HEK293 (cell line): ENCODE results near the gene PSMG1.

Experiments used
- CTCF ChIA-PET: fragments of 350-600 bp; formaldehyde crosslinking; extraction: SDS; loops from one replicate; lab custom pipeline; 2021; ENCODE audit warnings: antibody characterized with exemption; lab: Yijun Ruan, JAX
- POLR2A ChIA-PET: fragments of 300-600 bp; formaldehyde crosslinking; extraction: SDS; loops from one replicate; lab custom pipeline; 2020; ENCODE audit warnings: antibody characterized with exemption, inconsistent platforms; lab: Yijun Ruan, JAX
- H3K27ac ChIP-seq: fragments of 200-500 bp; sonication (Bioruptor generic); 2 replicates; pipeline ENCODE4 v1.5.1; 2014; ENCODE audit warnings: low read depth, low read length, control low read depth, inconsistent platforms; ENCODE audit errors: extremely low read depth
- H3K36me3 ChIP-seq, 2 experiments: fragments of 200-500 bp in 1 of 2; sonication (Bioruptor generic) in 1 of 2; 1 replicate in 1 of 2; 2 replicates in 1 of 2; pipeline ENCODE4 v1.5.1; 2014 to 2017; ENCODE audit warnings: inconsistent platforms in 2 of 2, low read length in 2 of 2; ENCODE audit not compliant: control insufficient read depth in 2 of 2, insufficient read depth in 1 of 2
- H3K4me1 ChIP-seq: fragments of 200-500 bp; sonication (Bioruptor generic); 2 replicates; pipeline ENCODE4 v1.5.1; 2014; ENCODE audit warnings: mild to moderate bottlenecking, low read length, inconsistent platforms; ENCODE audit not compliant: control insufficient read depth, insufficient read depth
- H3K4me3 ChIP-seq: 2 replicates; pipeline ENCODE4 v1.5.1; 2011; ENCODE audit warnings: low read depth, mild to moderate bottlenecking, control low read depth, low read length, moderate library complexity
- H3K9me3 ChIP-seq: fragments of 200-500 bp; sonication (Bioruptor generic); 2 replicates; pipeline ENCODE4 v1.5.1; 2014; ENCODE audit warnings: low read depth, low read length, inconsistent platforms; ENCODE audit not compliant: control insufficient read depth, insufficient read depth
- BCL11B ChIP-seq: fragments of 450-650 bp; formaldehyde crosslinking; IDR thresholded peaks from 2 replicates; pipeline ENCODE4 v1.5.1; 2016; ENCODE audit warnings: low read depth, missing biosample characterization, missing genetic modification characterization
- FEZF1 ChIP-seq: fragments of 450-650 bp; formaldehyde crosslinking; IDR thresholded peaks from 2 replicates; pipeline ENCODE4 v1.5.1; 2016; ENCODE audit warnings: missing biosample characterization, missing genetic modification characterization
- GLIS1 ChIP-seq: fragments of 450-650 bp; formaldehyde crosslinking; IDR thresholded peaks from 2 replicates; pipeline ENCODE4 v1.5.1; 2016; ENCODE audit warnings: missing biosample characterization, missing genetic modification characterization
- MYNN ChIP-seq: fragments of 450-650 bp; formaldehyde crosslinking; IDR thresholded peaks from 2 replicates; pipeline ENCODE4 v1.5.1; 2016; ENCODE audit warnings: missing biosample characterization, missing genetic modification characterization, borderline replicate concordance
- REST ChIP-seq: fragments of 450-650 bp; formaldehyde crosslinking; IDR thresholded peaks from 2 replicates; pipeline ENCODE4 v1.5.1; 2016; ENCODE audit warnings: missing biosample characterization, missing genetic modification characterization
- ZBTB20 ChIP-seq: fragments of 450-650 bp; formaldehyde crosslinking; IDR thresholded peaks from 2 replicates; pipeline ENCODE4 v1.5.1; 2016; ENCODE audit warnings: missing biosample characterization, missing genetic modification characterization
- ZFP3 ChIP-seq: fragments of 450-650 bp; formaldehyde crosslinking; IDR thresholded peaks from 2 replicates; pipeline ENCODE4 v1.5.1; 2016; ENCODE audit warnings: low read depth, missing biosample characterization, missing genetic modification characterization
- ZFP37 ChIP-seq: fragments of 450-650 bp; formaldehyde crosslinking; IDR thresholded peaks from 2 replicates; pipeline ENCODE4 v1.5.1; 2016; ENCODE audit warnings: missing biosample characterization, missing genetic modification characterization
- ZFP41 ChIP-seq: fragments of 450-650 bp; formaldehyde crosslinking; IDR thresholded peaks from 2 replicates; pipeline ENCODE4 v1.5.1; 2016; ENCODE audit warnings: missing biosample characterization, missing genetic modification characterization, borderline replicate concordance
- ZFP69B ChIP-seq: fragments of 450-650 bp; formaldehyde crosslinking; IDR thresholded peaks from 2 replicates; pipeline ENCODE4 v1.5.1; 2016; ENCODE audit warnings: missing biosample characterization, missing genetic modification characterization
- ZNF112 ChIP-seq: fragments of 450-650 bp; formaldehyde crosslinking; IDR thresholded peaks from 2 replicates; pipeline ENCODE4 v1.5.0; 2017; ENCODE audit warnings: missing biosample characterization, missing genetic modification characterization
- ZNF175 ChIP-seq: fragments of 450-650 bp; formaldehyde crosslinking; IDR thresholded peaks from 2 replicates; pipeline ENCODE4 v1.5.1; 2016; ENCODE audit warnings: missing biosample characterization, missing genetic modification characterization
- ZNF202 ChIP-seq: fragments of 450-650 bp; formaldehyde crosslinking; IDR thresholded peaks from 2 replicates; pipeline ENCODE4 v1.5.1; 2016; ENCODE audit warnings: missing biosample characterization, missing genetic modification characterization, borderline replicate concordance
- ZNF223 ChIP-seq: fragments of 450-650 bp; formaldehyde crosslinking; IDR thresholded peaks from 2 replicates; pipeline ENCODE4 v1.5.1; 2016; ENCODE audit warnings: missing biosample characterization, missing genetic modification characterization
- ZNF311 ChIP-seq: fragments of 450-650 bp; formaldehyde crosslinking; IDR thresholded peaks from 2 replicates; pipeline ENCODE4 v1.5.1; 2017; ENCODE audit warnings: missing biosample characterization, missing genetic modification characterization, borderline replicate concordance
- ZNF350 ChIP-seq: fragments of 450-650 bp; formaldehyde crosslinking; IDR thresholded peaks from 2 replicates; pipeline ENCODE4 v1.5.0; 2017; ENCODE audit warnings: missing biosample characterization, mild to moderate bottlenecking, missing genetic modification characterization
- ZNF37A ChIP-seq: fragments of 450-650 bp; IDR thresholded peaks from 2 replicates; pipeline ENCODE4 v1.5.1; 2018; ENCODE audit warnings: missing biosample characterization, missing genetic modification characterization
- ZNF398 ChIP-seq: fragments of 450-650 bp; formaldehyde crosslinking; IDR thresholded peaks from 2 replicates; pipeline ENCODE4 v1.5.1; 2017; ENCODE audit warnings: missing biosample characterization, missing genetic modification characterization
- ZNF473 ChIP-seq: fragments of 450-650 bp; formaldehyde crosslinking; IDR thresholded peaks from 2 replicates; pipeline ENCODE4 v1.5.1; 2017; ENCODE audit warnings: missing biosample characterization, missing genetic modification characterization
- ZNF501 ChIP-seq: fragments of 450-650 bp; formaldehyde crosslinking; IDR thresholded peaks from 2 replicates; pipeline ENCODE4 v1.5.1; 2016; ENCODE audit warnings: missing biosample characterization, missing genetic modification characterization
- ZNF529 ChIP-seq: fragments of 450-650 bp; formaldehyde crosslinking; IDR thresholded peaks from 2 replicates; pipeline ENCODE4 v1.5.1; 2017; ENCODE audit warnings: missing genetic modification characterization, missing biosample characterization; ENCODE audit not compliant: insufficient replicate concordance
- ZNF623 ChIP-seq: fragments of 450-650 bp; formaldehyde crosslinking; IDR thresholded peaks from 2 replicates; pipeline ENCODE4 v1.5.1; 2016; ENCODE audit warnings: missing biosample characterization, missing genetic modification characterization
- ZNF626 ChIP-seq: fragments of 450-650 bp; sonication (Bioruptor Pico); formaldehyde crosslinking; IDR thresholded peaks from 2 replicates; pipeline ENCODE4 v1.5.1; 2018; ENCODE audit warnings: missing biosample characterization, missing genetic modification characterization, inconsistent platforms
- ZNF768 ChIP-seq: fragments of 450-650 bp; formaldehyde crosslinking; IDR thresholded peaks from 2 replicates; pipeline ENCODE4 v1.5.1; 2018; ENCODE audit warnings: missing biosample characterization, mild to moderate bottlenecking, missing genetic modification characterization
- ZNF830 ChIP-seq: fragments of 450-650 bp; IDR thresholded peaks from 2 replicates; pipeline ENCODE4 v1.5.0; 2018; ENCODE audit warnings: missing biosample characterization, missing genetic modification characterization, low read depth, mild to moderate bottlenecking, moderate library complexity
- ZSCAN23 ChIP-seq: fragments of 450-650 bp; formaldehyde crosslinking; IDR thresholded peaks from 2 replicates; pipeline ENCODE4 v1.5.1; 2016; ENCODE audit warnings: missing biosample characterization, missing genetic modification characterization
- TF ChIP-seq, protein P1 (sequence below): fragments of 450-650 bp; formaldehyde crosslinking; IDR thresholded peaks from 2 replicates; pipeline ENCODE4 v1.5.1; 2016; ENCODE audit warnings: missing biosample characterization, missing genetic modification characterization
- TF ChIP-seq, protein P2 (sequence below): fragments of 450-650 bp; formaldehyde crosslinking; IDR thresholded peaks from 2 replicates; pipeline ENCODE4 v1.5.1; 2016; ENCODE audit warnings: missing biosample characterization, missing genetic modification characterization

The PSMG1 gene

DNA sequence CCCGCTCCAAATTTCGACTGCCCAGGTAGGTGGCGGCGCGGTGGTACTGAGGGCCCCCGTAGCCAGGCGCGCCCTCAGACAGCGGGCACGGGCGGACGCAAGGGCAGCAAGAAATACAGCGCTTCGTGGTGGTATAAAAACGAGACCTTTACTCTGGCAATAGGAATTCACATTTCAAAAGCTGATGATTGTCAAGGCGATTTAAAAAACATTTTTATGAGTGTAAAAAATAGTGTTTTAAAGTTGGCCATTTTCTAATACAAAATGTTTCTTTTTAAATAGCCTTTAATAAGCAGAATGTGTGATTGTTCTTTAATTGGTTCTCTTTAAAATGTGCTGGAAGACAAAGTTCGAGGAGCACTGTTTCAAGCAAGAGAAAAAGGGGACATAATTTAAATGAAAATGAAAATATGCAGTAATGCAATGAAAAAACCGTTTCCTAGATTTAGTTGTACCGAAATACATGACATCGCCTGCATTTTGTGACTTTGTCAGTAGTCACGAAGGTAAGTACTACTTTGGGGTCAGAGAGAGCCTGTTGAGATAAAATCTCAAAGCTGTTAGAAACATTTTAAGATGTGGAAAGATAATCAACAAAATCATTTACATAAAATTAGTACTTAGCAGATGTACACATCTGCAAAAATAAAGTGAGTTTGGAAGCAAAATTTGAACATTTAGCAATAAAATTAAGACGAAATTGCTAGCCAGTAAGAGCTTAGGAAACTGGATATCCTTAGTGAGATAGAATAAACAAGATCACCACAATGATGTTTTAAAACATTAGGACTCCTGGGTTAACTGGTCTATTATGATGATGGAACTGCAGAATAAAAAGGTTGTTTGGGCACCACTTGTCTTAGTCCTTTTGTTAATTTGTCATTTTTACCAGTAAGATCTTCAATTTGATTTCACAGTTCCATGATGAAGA, 1.1 kb upstream of the PSMG1 start:
- ChIA-PET POLR2A (interaction anchor here (0.6 to 2.4 kb wide), 15 partner anchors 9 to 203 kb away, joined by 3 to 31 read pairs (median 6); partner anchors contain the start of genes BRWD1 and HMGN1), CTCF (interaction anchor here (0.6 to 1.3 kb wide), 7 partner anchors 11 to 257 kb away, joined by 3 to 5 read pairs (median 4); no protein-coding TSS in a partner anchor)
- Histone ChIP-seq H3K36me3 (peaks cover 18% of the 10 kb centered on the region in 2 experiments), H3K4me3 (peak overlapping the region; percentile 89), H3K9me3 (no peaks in the 10 kb centered on the region), H3K4me1 (0 out of 2 replicates have a peak, but pooled peaks cover 3% of the 10 kb centered on the region), H3K27ac (peak overlapping the region; percentile 86)
- TF ChIP-seq ZNF223 (tag by site-specific recombination) (no peak), ZNF311 (tag by site-specific recombination) (no peak), ZNF768 (no peak), ZNF529 (no peak), ZNF398 (tag by site-specific recombination) (no peak), ZNF626 (tag by site-specific recombination) (no peak), ZNF473 (tag by site-specific recombination) (no peak), ZNF202 (tag by site-specific recombination) (no peak), ZFP37 (tag by site-specific recombination) (0 out of 2 replicates have a peak, but pooled peaks have one; percentile 39), ZNF830 (no peak), ZNF175 (tag by site-specific recombination) (no peak), GLIS1 (tag by site-specific recombination) (peak; percentile 10; the same call in 1 of the 2 replicates), ZFP69B (tag by site-specific recombination) (no peak), ZNF350 (no peak), REST (no peak), ZNF37A (tag by site-specific recombination) (no peak), BCL11B (no peak), ZBTB20 (tag by site-specific recombination) (peak; percentile 84), ZNF623 (no peak), FEZF1 (tag by site-specific recombination) (peak; percentile 39), MYNN (tag by site-specific recombination) (no peak), ZSCAN23 (tag by site-specific recombination) (no peak), ZNF501 (tag by site-specific recombination) (no peak), ZFP3 (tag by site-specific recombination) (no peak), ZFP41 (no peak), ZNF112 (tag by site-specific recombination) (no peak)
- TF ChIP-seq, protein P1, sequence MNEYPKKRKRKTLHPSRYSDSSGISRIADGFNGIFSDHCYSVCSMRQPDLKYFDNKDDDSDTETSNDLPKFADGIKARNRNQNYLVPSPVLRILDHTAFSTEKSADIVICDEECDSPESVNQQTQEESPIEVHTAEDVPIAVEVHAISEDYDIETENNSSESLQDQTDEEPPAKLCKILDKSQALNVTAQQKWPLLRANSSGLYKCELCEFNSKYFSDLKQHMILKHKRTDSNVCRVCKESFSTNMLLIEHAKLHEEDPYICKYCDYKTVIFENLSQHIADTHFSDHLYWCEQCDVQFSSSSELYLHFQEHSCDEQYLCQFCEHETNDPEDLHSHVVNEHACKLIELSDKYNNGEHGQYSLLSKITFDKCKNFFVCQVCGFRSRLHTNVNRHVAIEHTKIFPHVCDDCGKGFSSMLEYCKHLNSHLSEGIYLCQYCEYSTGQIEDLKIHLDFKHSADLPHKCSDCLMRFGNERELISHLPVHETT (tag by site-specific recombination), result 0 out of 2 replicates have a peak, but pooled peaks have one; percentile 22
- TF ChIP-seq, protein P2, sequence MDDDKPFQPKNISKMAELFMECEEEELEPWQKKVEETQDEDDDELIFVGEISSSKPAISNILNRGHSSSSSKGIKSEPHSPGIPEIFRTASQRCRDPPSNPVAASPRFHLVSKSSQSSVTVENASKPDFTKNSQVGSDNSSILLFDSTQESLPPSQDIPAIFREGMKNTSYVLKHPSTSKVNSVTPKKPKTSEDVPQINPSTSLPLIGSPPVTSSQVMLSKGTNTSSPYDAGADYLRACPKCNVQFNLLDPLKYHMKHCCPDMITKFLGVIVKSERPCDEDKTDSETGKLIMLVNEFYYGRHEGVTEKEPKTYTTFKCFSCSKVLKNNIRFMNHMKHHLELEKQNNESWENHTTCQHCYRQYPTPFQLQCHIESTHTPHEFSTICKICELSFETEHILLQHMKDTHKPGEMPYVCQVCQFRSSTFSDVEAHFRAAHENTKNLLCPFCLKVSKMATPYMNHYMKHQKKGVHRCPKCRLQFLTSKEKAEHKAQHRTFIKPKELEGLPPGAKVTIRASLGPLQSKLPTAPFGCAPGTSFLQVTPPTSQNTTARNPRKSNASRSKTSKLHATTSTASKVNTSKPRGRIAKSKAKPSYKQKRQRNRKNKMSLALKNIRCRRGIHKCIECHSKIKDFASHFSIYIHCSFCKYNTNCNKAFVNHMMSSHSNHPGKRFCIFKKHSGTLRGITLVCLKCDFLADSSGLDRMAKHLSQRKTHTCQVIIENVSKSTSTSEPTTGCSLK (tag by site-specific recombination), result no peak
